Bone marrow (tissue), 2 donors: ENCODE results near the gene CACNG6.

ENCODE experiments used
- DNase-seq, 2 donors: peaks; one replicate each; lab custom pipeline; 2025; lab: John Stamatoyannopoulos, UW

Gene CACNG6

GRCh38 chr19:54045771-54046170, 54.3 kb downstream of the CACNG6 start:
- no peak for DNase-seq

GRCh38 chr19:54047616-54048015, 56.2 kb downstream of the CACNG6 start:
- no peak for DNase-seq
